Breast epithelium (tissue), 4 donors: ENCODE results near the gene VWC2L. TPM values are rescaled to one million over a fixed set of nuclear protein-coding genes. Genes with fewer than 3 reads are reported as not detected.

ENCODE experiments used
- DNase-seq, 2 donors: peaks; one replicate each; pipeline ENCODE4 v3.0.0-alpha.2; 2019; ENCODE audit warnings: low spot score in 2 of 2
- H3K27ac ChIP-seq, 2 donors: fragments of 200-600 bp; sonication (generic) in 1 of 2; one replicate each; pipeline ENCODE4 v1.5.1; 2016 to 2019; ENCODE audit warnings: mild to moderate bottlenecking in 1 of 2
- H3K27me3 ChIP-seq, 2 donors: fragments of 200-600 bp; sonication (generic) in 1 of 2; one replicate each; pipeline versions ENCODE4 v1.5.1 to v1.6.0; 2017 to 2019; ENCODE audit warnings: control low read depth in 1 of 2, mild to moderate bottlenecking in 1 of 2
- H3K36me3 ChIP-seq: fragments of 200-600 bp; one replicate; pipeline ENCODE4 v1.5.1; 2019
- H3K4me1 ChIP-seq, 2 donors: fragments of 200-600 bp; sonication (generic); one replicate each; pipeline ENCODE4 v1.5.1; 2016 to 2019; ENCODE audit warnings: control low read depth in 1 of 2
- H3K4me3 ChIP-seq, 3 donors: fragments of 200-600 bp; sonication (generic); 1 replicate in 2 of 3; 2 replicates in 1 of 3; pipeline ENCODE4 v1.5.1; 2016 to 2019; ENCODE audit warnings: mild to moderate bottlenecking in 3 of 3, moderate library complexity in 2 of 3
- H3K9me3 ChIP-seq, 2 donors: fragments of 200-600 bp; sonication (generic) in 1 of 2; one replicate each; pipeline ENCODE4 v1.5.1; 2016 to 2019; ENCODE audit warnings: control low read depth in 1 of 2
- CTCF ChIP-seq, 3 donors: fragments of 450-650 bp; IDR thresholded peaks; one replicate each; pipeline ENCODE4 v1.5.1; 2016 to 2017; ENCODE audit warnings: antibody characterized with exemption in 3 of 3, mild to moderate bottlenecking in 3 of 3, moderate library complexity in 3 of 3
- POLR2A ChIP-seq: fragments of 450-650 bp; IDR thresholded peaks from one replicate; pipeline ENCODE4 v1.6.1; 2016; ENCODE audit warnings: antibody characterized with exemption, mild to moderate bottlenecking, moderate library complexity
- POLR2AphosphoS5 ChIP-seq, 3 donors: sonication (generic); formaldehyde crosslinking; IDR thresholded peaks; one replicate each; pipeline ENCODE4 v1.6.1; 2017; ENCODE audit warnings: antibody characterized with exemption in 3 of 3
- intact Hi-C: fragments of 100-400 bp; cut with DNase I; formaldehyde crosslinking; loops from one replicate; pipeline ENCODE4 v1.15.1; 2023; ENCODE audit warnings: low total_unique reads
- total RNA-seq, 3 donors: library from RNA; depleted of rRNA; stranded (reverse); fragments of >200 nt; gene quantifications; one replicate each; pipeline ENCODE4 v1.1.0, GENCODE V29; 2016

The VWC2L gene
- total RNA-seq, 3 donors from 2014 or later: 0.15 TPM; not detected in 2

- Histone ChIP-seq H3K27me3 (no peaks in the 10 kb centered on the region), H3K36me3 (no peaks in the 10 kb centered on the region), H3K4me1 (no peaks in the 10 kb centered on the region), H3K9me3 (peaks cover 0 to 4% of the 10 kb centered on the region in 2 donors), H3K27ac (no peak overlapping the region), H3K4me3 (no peak overlapping the region)
- no peak for DNase-seq
- TF ChIP-seq CTCF (IDR thresholded peaks at IDR 0.05): no peak
- TF ChIP-seq POLR2AphosphoS5 (IDR thresholded peaks at IDR 0.05): no peak
- no peak for TF ChIP-seq POLR2A
- intact Hi-C loops: no loop called here
Measured at GRCh38 chr2:214489702-214490101, 78.8 kb downstream of the VWC2L start.

- H3K9me3 ChIP-seq: peaks cover 0 to 4% of the 10 kb centered on the region in 2 donors
- no peak for TF ChIP-seq POLR2A
- no peak for TF ChIP-seq POLR2AphosphoS5 (IDR thresholded peaks at IDR 0.05)
- no peak for TF ChIP-seq CTCF (IDR thresholded peaks at IDR 0.05)
- H3K36me3 ChIP-seq: no peaks in the 10 kb centered on the region
- intact Hi-C loops: no loop called here
- no peaks in the 10 kb centered on the region for H3K27me3 ChIP-seq
- H3K4me1 ChIP-seq: no peaks in the 10 kb centered on the region
- H3K4me3 ChIP-seq: no peak overlapping the region
- no peak overlapping the region for H3K27ac ChIP-seq
- no peak for DNase-seq
Measured at GRCh38 chr2:214492152-214492551, 81.3 kb downstream of the VWC2L start.

- H3K4me1 ChIP-seq: no peaks in the 10 kb centered on the region
- no peak for TF ChIP-seq CTCF (IDR thresholded peaks at IDR 0.05)
- TF ChIP-seq POLR2A: no peak
- TF ChIP-seq POLR2AphosphoS5 (IDR thresholded peaks at IDR 0.05): no peak
- intact Hi-C loops: no loop called here
Measured at GRCh38 chr2:214492608-214493007, 81.8 kb downstream of the VWC2L start.

GRCh38 chr2:214497489-214497888 is 86.6 kb downstream of the VWC2L start:
- no peaks in the 10 kb centered on the region for H3K4me1 ChIP-seq
- no peak for TF ChIP-seq POLR2AphosphoS5 (IDR thresholded peaks at IDR 0.05)
- TF ChIP-seq CTCF (IDR thresholded peaks at IDR 0.05): no peak
- TF ChIP-seq POLR2A: no peak
- H3K36me3 ChIP-seq: no peaks in the 10 kb centered on the region
- intact Hi-C loops: no loop called here
- peaks cover 0 to 4% of the 10 kb centered on the region in 2 donors for H3K9me3 ChIP-seq
- H3K27me3 ChIP-seq: no peaks in the 10 kb centered on the region
- H3K27ac ChIP-seq: no peak overlapping the region
- no peak overlapping the region for H3K4me3 ChIP-seq
- no peak for DNase-seq

More at GRCh38 chr2:214492608-214493007, 81.8 kb downstream of the VWC2L start:
- no peak overlapping the region for H3K27ac ChIP-seq
- H3K4me3 ChIP-seq: no peak overlapping the region
- H3K27me3 ChIP-seq: no peaks in the 10 kb centered on the region
- DNase-seq: no peak
- H3K36me3 ChIP-seq: no peaks in the 10 kb centered on the region
- peaks cover 0 to 4% of the 10 kb centered on the region in 2 donors for H3K9me3 ChIP-seq

- intact Hi-C loops: no loop called here
- no peaks in the 10 kb centered on the region for H3K9me3 ChIP-seq
- H3K4me3 ChIP-seq: no peak overlapping the region
- H3K36me3 ChIP-seq: no peaks in the 10 kb centered on the region
- TF ChIP-seq POLR2AphosphoS5 (IDR thresholded peaks at IDR 0.05) (no peak), POLR2A (no peak), CTCF (IDR thresholded peaks at IDR 0.05) (no peak)
- H3K27me3 ChIP-seq: no peaks in the 10 kb centered on the region
- H3K4me1 ChIP-seq: no peaks in the 10 kb centered on the region
- H3K27ac ChIP-seq: no peak overlapping the region
- DNase-seq: no peak
Measured at GRCh38 chr2:214503568-214503967, 92.7 kb downstream of the VWC2L start.
